Effector memory CD8-positive, alpha-beta T cell (primary cell): Measurements from ENCODE around the gene OR4C45.
"Not testable (repeated sequence)": the region's sequence is repeated elsewhere in the genome, so short reads cannot be mapped to it uniquely, and the experiment has no call there.

Experiments used
- ATAC-seq: fragments of 150-1000 bp; cut with Tn5 transposase; replicated peaks from 2 replicates; pipeline ENCODE4 v1.10.0; 2021; ENCODE audit warnings: mild to moderate bottlenecking, moderate library complexity
- DNase-seq, 3 experiments: peaks; one replicate each; pipeline ENCODE4 v3.0.0; 2021
- H3K27ac Mint-ChIP-seq, 2 donors: one replicate each; pipeline ENCODE4 v1.8.0; 2022; ENCODE audit warnings: mild to moderate bottlenecking in 2 of 2, mixed read lengths in 2 of 2, moderate library complexity in 2 of 2
- H3K27me3 Mint-ChIP-seq, 2 donors: one replicate each; pipeline ENCODE4 v1.8.0; 2022; ENCODE audit warnings: mixed read lengths in 2 of 2
- H3K36me3 Mint-ChIP-seq: one replicate; pipeline ENCODE4 v1.8.0; 2022; ENCODE audit warnings: mild to moderate bottlenecking, moderate library complexity, mixed read lengths; ENCODE audit not compliant: insufficient read depth
- H3K4me1 Mint-ChIP-seq, 2 donors: one replicate each; pipeline ENCODE4 v1.8.0; 2022; ENCODE audit warnings: low read depth in 2 of 2, mixed read lengths in 2 of 2
- H3K4me3 Mint-ChIP-seq, 2 donors: one replicate each; pipeline ENCODE4 v1.8.0; 2022; ENCODE audit warnings: mild to moderate bottlenecking in 2 of 2, mixed read lengths in 2 of 2, moderate library complexity in 2 of 2
- H3K9me3 Mint-ChIP-seq, 2 donors: one replicate each; pipeline ENCODE4 v1.8.0; 2022; ENCODE audit warnings: mixed read lengths in 2 of 2
- total RNA-seq, 9 experiments: gene quantifications; one replicate each; lab custom pipeline; 2026; lab: John Stamatoyannopoulos, UW

OR4C45 gene
- 0 reads per million in 9 experiments for total RNA-seq

- H3K4me3 Mint-ChIP-seq = no peak within 1 kb of the TSS
- peaks cover 4 to 12% of the 10 kb centered on the region in 2 donors for H3K9me3 Mint-ChIP-seq
- H3K27ac Mint-ChIP-seq = no peak within 1 kb of the TSS
- DNase-seq (no peak), ATAC-seq (no peak)
- H3K4me1 Mint-ChIP-seq = no peaks in the 10 kb centered on the region
- H3K36me3 Mint-ChIP-seq = no peaks in the 10 kb centered on the region
- H3K27me3 Mint-ChIP-seq = no peaks in the 10 kb centered on the region
Observed at GRCh38 chr11:50032574-50032973, at the start of gene OR4C45. TSS of gene OR4C45 (plus strand) at chr11:50032874.

GRCh38 chr11:49995565-49995964 is 37.1 kb upstream of the OR4C45 start:
- Mint-ChIP-seq H3K4me3 (no peak overlapping the region), H3K27me3 (no peaks in the 10 kb centered on the region), H3K27ac (no peak overlapping the region), H3K9me3 (peaks cover 5 to 8% of the 10 kb centered on the region in 2 donors), H3K36me3 (peaks cover 4% of the 10 kb centered on the region), H3K4me1 (no peaks in the 10 kb centered on the region)
- ATAC-seq (no peak), DNase-seq (peak in 1 of 3 experiments; percentile 6)

GRCh38 chr11:50030193-50030592 is 2.5 kb upstream of the OR4C45 start:
- Mint-ChIP-seq H3K27me3 (no peaks in the 10 kb centered on the region), H3K4me3 (no peak overlapping the region), H3K4me1 (no peaks in the 10 kb centered on the region), H3K27ac (no peak overlapping the region), H3K9me3 (peaks cover 4 to 12% of the 10 kb centered on the region in 2 donors), H3K36me3 (no peaks in the 10 kb centered on the region)
- ATAC-seq = no peak
- no peak for DNase-seq

DNA sequence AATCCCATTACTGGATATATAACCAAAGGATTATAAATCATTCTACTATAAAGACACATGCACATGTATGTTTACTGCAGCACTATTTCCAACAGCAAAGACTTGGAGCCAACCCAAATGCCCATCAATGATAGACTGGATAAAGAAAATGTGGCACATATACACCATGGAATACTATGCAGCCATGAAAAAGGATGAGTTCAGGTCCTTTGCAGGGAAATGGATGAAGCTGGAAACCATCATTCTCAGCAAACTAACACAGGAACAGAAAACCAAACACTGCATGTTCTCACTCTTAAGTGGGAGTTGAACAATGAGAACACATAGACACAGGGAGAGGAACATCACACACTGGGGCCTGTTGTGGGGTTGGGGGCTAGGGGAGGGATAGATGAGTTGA is 3.6 kb downstream of the OR4C45 start:
- H3K27ac Mint-ChIP-seq, H3K4me1 Mint-ChIP-seq, DNase-seq, H3K4me3 Mint-ChIP-seq, ATAC-seq, H3K36me3 Mint-ChIP-seq, H3K27me3 Mint-ChIP-seq: not testable (repeated sequence)
- H3K9me3 Mint-ChIP-seq = peaks cover 8 to 20% of the 10 kb centered on the region in 2 donors

- H3K27me3 Mint-ChIP-seq = no peaks in the 10 kb centered on the region
- no peak overlapping the region for H3K27ac Mint-ChIP-seq
- H3K9me3 Mint-ChIP-seq = peaks cover 8 to 20% of the 10 kb centered on the region in 2 donors
- ATAC-seq (no peak), DNase-seq (no peak)
- H3K4me1 Mint-ChIP-seq = no peaks in the 10 kb centered on the region
- H3K4me3 Mint-ChIP-seq = no peak overlapping the region
- no peaks in the 10 kb centered on the region for H3K36me3 Mint-ChIP-seq
Observed at GRCh38 chr11:50037251-50037650, 4.6 kb downstream of the OR4C45 start.

- no peak overlapping the region for H3K27ac Mint-ChIP-seq
- no peak for ATAC-seq
Observed at GRCh38 chr11:50044647-50045046, 12.0 kb downstream of the OR4C45 start.

DNA sequence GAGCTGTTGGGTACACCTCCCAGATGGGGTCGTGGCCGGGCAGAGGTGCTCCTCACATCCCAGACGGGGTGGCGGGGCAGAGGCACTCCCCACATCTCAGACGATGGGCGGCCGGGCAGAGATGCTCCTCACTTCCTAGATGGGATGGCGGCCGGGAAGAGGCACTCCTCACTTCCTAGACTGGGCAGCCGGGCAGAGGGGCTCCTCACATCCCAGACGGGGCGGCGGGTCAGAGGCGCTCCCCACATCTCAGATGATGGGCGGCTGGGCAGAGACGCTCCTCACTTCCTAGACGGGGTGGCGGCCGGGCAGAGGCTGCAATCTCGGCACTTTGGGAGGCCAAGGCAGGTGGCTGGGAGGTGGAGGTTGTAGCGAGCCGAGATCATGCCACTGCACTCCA is 30.4 kb downstream of the OR4C45 start:
- H3K27me3 Mint-ChIP-seq, H3K4me3 Mint-ChIP-seq, H3K4me1 Mint-ChIP-seq, DNase-seq, H3K27ac Mint-ChIP-seq, H3K36me3 Mint-ChIP-seq, H3K9me3 Mint-ChIP-seq, ATAC-seq: not testable (repeated sequence)

More at GRCh38 chr11:50044647-50045046, 12.0 kb downstream of the OR4C45 start:
- Mint-ChIP-seq H3K9me3 (peaks cover 3 to 9% of the 10 kb centered on the region in 2 donors), H3K4me3 (no peak overlapping the region), H3K4me1 (no peaks in the 10 kb centered on the region), H3K27me3 (no peaks in the 10 kb centered on the region), H3K36me3 (no peaks in the 10 kb centered on the region)
- DNase-seq = no peak

GRCh38 chr11:50070389-50070788 is 37.7 kb downstream of the OR4C45 start:
- Mint-ChIP-seq H3K36me3 (peaks cover 2% of the 10 kb centered on the region), H3K27me3 (no peaks in the 10 kb centered on the region), H3K4me3 (no peak overlapping the region), H3K4me1 (no peaks in the 10 kb centered on the region), H3K9me3 (peaks cover 14 to 50% of the 10 kb centered on the region in 2 donors), H3K27ac (no peak overlapping the region)
- DNase-seq (no peak), ATAC-seq (no peak)

GRCh38 chr11:50071584-50072225 is 39.0 kb downstream of the OR4C45 start:
- DNase-seq = no peak
- H3K36me3 Mint-ChIP-seq = peaks cover 2% of the 10 kb centered on the region
- no peaks in the 10 kb centered on the region for H3K27me3 Mint-ChIP-seq
- no peaks in the 10 kb centered on the region for H3K4me1 Mint-ChIP-seq
- no peak for ATAC-seq
- no peak overlapping the region for H3K4me3 Mint-ChIP-seq
- no peak overlapping the region for H3K27ac Mint-ChIP-seq
- H3K9me3 Mint-ChIP-seq = peaks cover 18 to 63% of the 10 kb centered on the region in 2 donors

GRCh38 chr11:50072226-50073112 is 39.8 kb downstream of the OR4C45 start:
- Mint-ChIP-seq H3K27me3 (no peaks in the 10 kb centered on the region), H3K4me3 (no peak overlapping the region), H3K36me3 (peaks cover 2% of the 10 kb centered on the region), H3K27ac (no peak overlapping the region), H3K9me3 (peaks cover 23 to 70% of the 10 kb centered on the region in 2 donors), H3K4me1 (no peaks in the 10 kb centered on the region)
- no peak for ATAC-seq
- no peak for DNase-seq

DNA sequence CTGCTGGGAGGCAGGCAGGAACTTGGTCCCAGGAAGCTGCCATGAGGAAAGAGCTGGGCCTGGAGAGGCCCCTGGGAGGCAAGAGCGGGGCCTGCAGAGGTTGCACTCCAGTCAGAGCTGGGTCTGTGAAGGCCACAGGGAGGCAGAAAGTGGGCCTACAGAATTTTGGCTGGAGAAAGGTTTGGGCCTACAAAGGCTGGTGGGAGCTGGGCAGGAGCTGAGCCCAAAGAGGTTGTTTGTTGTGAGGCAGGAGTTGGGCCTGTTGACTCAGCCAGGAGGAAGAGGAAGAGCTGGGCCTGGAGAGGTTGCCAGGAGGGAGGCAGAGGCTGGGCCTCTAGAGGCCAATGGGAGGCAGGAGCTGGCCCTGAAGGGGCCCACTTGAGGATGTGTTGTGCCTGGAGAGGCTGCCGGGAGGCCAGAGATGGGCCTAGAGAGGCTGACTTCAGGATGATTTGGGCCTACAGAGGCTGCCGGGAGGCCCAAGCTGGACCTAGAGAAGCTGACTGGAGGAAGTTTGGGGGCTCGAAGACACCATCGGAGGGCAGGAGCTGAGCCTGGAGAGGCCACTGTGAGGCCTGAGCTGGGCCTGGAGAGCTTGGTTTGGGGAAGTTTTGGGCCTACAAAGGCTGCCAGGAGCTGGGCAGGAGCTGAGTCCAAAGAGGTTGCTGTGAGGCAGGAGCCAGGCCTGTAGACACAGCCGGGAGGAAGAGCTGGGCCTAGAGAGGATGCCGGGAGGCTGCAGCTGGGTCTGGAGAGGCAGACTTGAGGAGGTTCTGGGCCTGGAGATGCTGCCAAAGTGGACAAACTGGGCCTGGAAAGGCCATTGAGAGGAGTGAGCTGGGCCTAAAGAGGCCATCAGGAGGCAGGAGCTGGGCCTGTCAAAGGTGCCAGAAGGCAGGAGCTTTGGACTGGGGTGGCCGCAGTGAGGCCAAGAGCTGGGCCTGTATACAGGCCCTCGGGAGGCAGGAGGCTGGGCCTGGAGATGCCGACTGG is 40.7 kb downstream of the OR4C45 start:
- Mint-ChIP-seq H3K36me3 (peaks cover 2% of the 10 kb centered on the region), H3K4me1 (no peaks in the 10 kb centered on the region), H3K27ac (no peak overlapping the region), H3K27me3 (no peaks in the 10 kb centered on the region), H3K4me3 (no peak overlapping the region), H3K9me3 (peaks cover 31 to 79% of the 10 kb centered on the region in 2 donors)
- DNase-seq (no peak), ATAC-seq (no peak)

DNA sequence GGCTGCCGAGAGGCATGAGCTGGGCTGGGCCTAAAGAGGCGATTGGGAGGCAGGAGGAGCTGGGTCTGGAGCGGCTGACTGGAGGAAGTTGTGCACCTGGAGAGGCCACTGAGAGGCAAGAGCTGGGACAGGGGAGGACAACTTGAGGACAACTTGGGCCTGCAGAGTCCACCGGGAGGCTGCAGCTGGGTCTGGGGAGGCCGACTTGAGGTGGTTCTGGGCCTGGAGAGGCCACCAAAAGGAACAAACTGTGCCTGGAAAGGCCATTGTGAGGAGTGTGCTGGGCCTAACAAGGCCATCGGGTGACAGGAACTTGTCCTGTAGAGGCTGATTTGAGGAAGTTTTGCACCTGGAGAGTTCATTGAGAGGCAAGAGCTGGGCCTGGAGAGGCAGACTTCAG is 41.5 kb downstream of the OR4C45 start:
- Mint-ChIP-seq H3K4me3 (no peak overlapping the region), H3K27me3 (no peaks in the 10 kb centered on the region), H3K4me1 (no peaks in the 10 kb centered on the region), H3K36me3 (peaks cover 2% of the 10 kb centered on the region), H3K27ac (no peak overlapping the region), H3K9me3 (peaks cover 31 to 79% of the 10 kb centered on the region in 2 donors)
- ATAC-seq (no peak), DNase-seq (no peak)

- H3K4me1 Mint-ChIP-seq = no peaks in the 10 kb centered on the region
- H3K9me3 Mint-ChIP-seq = peaks cover 31 to 71% of the 10 kb centered on the region in 2 donors
- H3K4me3 Mint-ChIP-seq = no peak overlapping the region
Observed at GRCh38 chr11:50075856-50076255, 43.2 kb downstream of the OR4C45 start.

More at GRCh38 chr11:50075856-50076255, 43.2 kb downstream of the OR4C45 start:
- H3K27me3 Mint-ChIP-seq = no peaks in the 10 kb centered on the region
- no peak overlapping the region for H3K27ac Mint-ChIP-seq
- no peak for ATAC-seq
- H3K36me3 Mint-ChIP-seq = peaks cover 2% of the 10 kb centered on the region
- no peak for DNase-seq
